Retinal pigment epithelial cell (primary cell): ENCODE data around the gene PHRF1.

ENCODE experiments used
- DNase-seq: peaks from one replicate; pipeline ENCODE4 v3.0.0-alpha.2; 2010; ENCODE audit warnings: low read depth
- H3K4me3 ChIP-seq: 2 replicates; pipeline ENCODE4 v1.5.1; 2011; ENCODE audit warnings: mild to moderate bottlenecking, low read length, control low read depth, moderate library complexity
- CTCF ChIP-seq: conservative IDR thresholded peaks from 2 replicates; pipeline ENCODE4 v1.5.1; 2011; ENCODE audit warnings: low read depth, low read length, control low read depth, inconsistent platforms

PHRF1 gene

GRCh38 chr11:618856-619627, 42.8 kb downstream of the PHRF1 start:
- DNase-seq, result no peak
- H3K4me3 ChIP-seq, result no peak overlapping the region
- no peak for TF ChIP-seq CTCF

- no peak overlapping the region for H3K4me3 ChIP-seq
- DNase-seq, result no peak
- TF ChIP-seq CTCF, result no peak
Measured at GRCh38 chr11:619628-620050, 43.4 kb downstream of the PHRF1 start.

GRCh38 chr11:620201-620600, 43.9 kb downstream of the PHRF1 start:
- no peak for DNase-seq
- no peak overlapping the region for H3K4me3 ChIP-seq
- TF ChIP-seq CTCF, result no peak

- no peak for TF ChIP-seq CTCF
- H3K4me3 ChIP-seq, result no peak overlapping the region
- DNase-seq, result no peak
Measured at GRCh38 chr11:620935-621814, 44.9 kb downstream of the PHRF1 start.

GRCh38 chr11:621838-622237, 45.6 kb downstream of the PHRF1 start:
- DNase-seq, result no peak
- H3K4me3 ChIP-seq, result no peak overlapping the region
- no peak for TF ChIP-seq CTCF

GRCh38 chr11:623349-623869, 47.1 kb downstream of the PHRF1 start:
- DNase-seq, result no peak
- H3K4me3 ChIP-seq, result no peak overlapping the region
- no peak for TF ChIP-seq CTCF
